B cell (primary cell): Measurements from ENCODE around the gene SLC39A2. TPM values are rescaled to one million over a fixed set of nuclear protein-coding genes. Genes with fewer than 3 reads are reported as not detected.

ENCODE experiments used
- ATAC-seq: fragments of 200-7000 bp; cut with Tn5 transposase; one replicate; pipeline ENCODE4 v1.10.0; 2021; ENCODE audit warnings: low read depth, mild to moderate bottlenecking, moderate number of reproducible peaks, moderate library complexity
- CTCF ChIA-PET: fragments of 350-600 bp; sonication (Branson Sonifier 250); formaldehyde crosslinking; loops from one replicate; lab custom pipeline; 2021; ENCODE audit warnings: antibody characterized with exemption, inconsistent platforms; lab: Charles Lee
- POLR2A ChIA-PET: fragments of 350-600 bp; sonication (Branson Sonifier 250); formaldehyde crosslinking; loops from one replicate; lab custom pipeline; 2021; ENCODE audit warnings: antibody characterized with exemption; lab: Charles Lee
- DNase-seq: peaks from one replicate; pipeline ENCODE4 v3.0.0; 2013
- H2AFZ ChIP-seq: 2 replicates; pipeline ENCODE4 v1.6.1; 2012; ENCODE audit warnings: mild to moderate bottlenecking, low read depth, low read length; ENCODE audit not compliant: insufficient read depth, poor library complexity, severe bottlenecking
- H3K27ac ChIP-seq, 2 donors: 1 replicate in 1 of 2; 2 replicates in 1 of 2; pipeline ENCODE4 v1.5.1; 2012 to 2013; ENCODE audit warnings: low read length in 2 of 2, mild to moderate bottlenecking in 2 of 2, moderate library complexity in 1 of 2
- H3K27me3 ChIP-seq, 4 experiments: fragments of 200-600 bp in 1 of 4; sonication (generic) in 1 of 4; replicated peaks in 1 of 4; 1 replicate in 2 of 4; 2 replicates in 2 of 4; pipeline versions ENCODE4 v1.6.1 to v1.7.0; 2013 to 2016; ENCODE audit warnings: low read length in 3 of 4, mild to moderate bottlenecking in 2 of 4, mixed read lengths in 1 of 4, moderate library complexity in 1 of 4; ENCODE audit not compliant: insufficient read depth in 4 of 4, control insufficient read depth in 3 of 4; ENCODE audit errors: control extremely low read depth in 1 of 4
- H3K36me3 ChIP-seq, 2 experiments: replicated peaks in 1 of 2; 1 replicate in 1 of 2; 2 replicates in 1 of 2; pipeline versions ENCODE4 v1.6.1 to v1.7.1; 2013; ENCODE audit warnings: low read length in 1 of 2; ENCODE audit not compliant: insufficient read depth in 2 of 2, control insufficient read depth in 1 of 2; ENCODE audit errors: control extremely low read depth in 1 of 2, extremely low read depth in 1 of 2
- H3K4me1 ChIP-seq, 2 donors: fragments of 200-600 bp in 1 of 2; sonication (generic) in 1 of 2; 1 replicate in 1 of 2; 2 replicates in 1 of 2; pipeline versions ENCODE4 v1.5.1 to v1.6.1; 2013 to 2017; ENCODE audit warnings: low read length in 2 of 2; ENCODE audit not compliant: control insufficient read depth in 2 of 2, insufficient read depth in 2 of 2
- H3K4me2 ChIP-seq: replicated peaks from 2 replicates; pipeline ENCODE3; 2012; ENCODE audit warnings: mild to moderate bottlenecking, low read depth, low read length; ENCODE audit not compliant: poor library complexity, severe bottlenecking
- H3K4me3 ChIP-seq, 5 experiments: fragments of 200-600 bp in 1 of 5; sonication (generic) in 1 of 5; 1 replicate in 3 of 5; 2 replicates in 2 of 5; pipeline versions ENCODE4 v1.5.1 to v1.7.0; 2011 to 2016; ENCODE audit warnings: low read length in 4 of 5, mild to moderate bottlenecking in 4 of 5, low read depth in 2 of 5, control low read depth in 1 of 5, moderate library complexity in 1 of 5; ENCODE audit not compliant: insufficient read depth in 1 of 5; ENCODE audit errors: control extremely low read depth in 1 of 5, extremely low read depth in 1 of 5
- H3K79me2 ChIP-seq: fragments of 200-600 bp; sonication (generic); one replicate; pipeline ENCODE4 v1.6.0; 2016; ENCODE audit warnings: low read length; ENCODE audit not compliant: control insufficient read depth, insufficient read depth
- H3K9ac ChIP-seq: fragments of 200-600 bp; sonication (generic); 2 replicates; pipeline ENCODE4 v1.6.1; 2017; ENCODE audit warnings: mild to moderate bottlenecking, low read length, moderate library complexity
- H3K9me3 ChIP-seq, 3 donors: one replicate each; pipeline versions ENCODE4 v1.6.1 to v1.7.1; 2013; ENCODE audit warnings: low read length in 2 of 3; ENCODE audit not compliant: control insufficient read depth in 2 of 3, insufficient read depth in 1 of 3; ENCODE audit errors: control extremely low read depth in 1 of 3
- H4K20me1 ChIP-seq: 2 replicates; pipeline ENCODE4 v1.6.0; 2012; ENCODE audit warnings: mild to moderate bottlenecking, low read length; ENCODE audit not compliant: insufficient read depth, control insufficient read depth, poor library complexity, severe bottlenecking
- H3K27ac Mint-ChIP-seq: one replicate; pipeline ENCODE4 v1.8.0; 2021; ENCODE audit warnings: mixed read lengths
- H3K27me3 Mint-ChIP-seq: one replicate; pipeline ENCODE4 v1.8.0; 2021; ENCODE audit warnings: mixed read lengths
- H3K4me1 Mint-ChIP-seq: one replicate; pipeline ENCODE4 v1.8.0; 2021; ENCODE audit warnings: mixed read lengths
- H3K4me3 Mint-ChIP-seq: one replicate; pipeline ENCODE4 v1.8.0; 2021; ENCODE audit warnings: mixed read lengths
- H3K9me3 Mint-ChIP-seq: one replicate; pipeline ENCODE4 v1.8.0; 2022; ENCODE audit warnings: mixed read lengths; ENCODE audit not compliant: insufficient read depth
- CTCF ChIP-seq: fragments of 200-600 bp; IDR thresholded peaks from one replicate; pipeline ENCODE4 v1.8.0; 2022; ENCODE audit warnings: antibody characterized with exemption, mild to moderate bottlenecking
- EZH2 ChIP-seq: IDR thresholded peaks from 2 replicates; pipeline ENCODE4 v1.6.1; 2012; ENCODE audit warnings: borderline replicate concordance, low read depth, mild to moderate bottlenecking, moderate library complexity, low read length; ENCODE audit not compliant: insufficient read depth, poor library complexity, severe bottlenecking
- WGBS: methylation state at CpG from one replicate; pipeline ENCODE4 v1.1.5; 2013; ENCODE audit warnings: missing lambda C conversion rate; ENCODE audit not compliant: insufficient coverage; 5-methylcytosine and 5-hydroxymethylcytosine counted together
- intact Hi-C: fragments of 100-400 bp; cut with micrococcal nuclease; formaldehyde crosslinking; loops from one replicate; pipeline ENCODE4 v1.10.0; 2022
- polyA plus RNA-seq: library from polyadenylated mRNA; depleted of rRNA; stranded (reverse); fragments of >200 nt; gene quantifications from 2 replicates; pipeline ENCODE4 v1.2.3, GENCODE V29; 2012
- total RNA-seq, 2 donors: library from RNA; stranded (reverse); fragments of 120-200 nt in 1 of 2; gene quantifications; 1 replicate in 1 of 2; 2 replicates in 1 of 2; pipeline versions ENCODE4 v1.2.3 to v1.2.4, GENCODE V29; 2013 to 2022

Gene SLC39A2
- total and polyA plus RNA-seq, 2 donors (not counting 1 experiment from before 2014, with no cell fraction given) = 0.07 to 0.25 TPM

GRCh38 chr14:20996521-20996920 is 2.6 kb upstream of the SLC39A2 start:
- TF ChIP-seq CTCF (no peak), EZH2 (no peak)
- Histone ChIP-seq H3K4me3 (no peak overlapping the region), H3K79me2 (no peaks in the 10 kb centered on the region), H3K9me3 (no peaks in the 10 kb centered on the region), H3K36me3 (peaks cover 16 to 63% of the 10 kb centered on the region in 2 experiments), H3K4me2 (no peak overlapping the region), H3K9ac (no peak overlapping the region), H2AFZ (no peak overlapping the region), H3K4me1 (no peaks in the 10 kb centered on the region), H3K27ac (no peak overlapping the region), H3K27me3 (no peaks in the 10 kb centered on the region), H4K20me1 (no peaks in the 10 kb centered on the region)
- CTCF ChIA-PET = interaction anchor here (0.7 to 6.5 kb wide), 2 partner anchors 19 to 38 kb away, joined by 3 to 47 read pairs; partner anchors contain the start of gene RNASE13
- DNase-seq (no peak), ATAC-seq (no peak)
- Mint-ChIP-seq H3K9me3 (no peaks in the 10 kb centered on the region), H3K4me1 (peaks cover 3% of the 10 kb centered on the region), H3K27ac (no peak overlapping the region), H3K27me3 (no peaks in the 10 kb centered on the region), H3K4me3 (no peak overlapping the region)
- WGBS = 96% methylated on average over 14 of the region's 14 CpGs
- POLR2A ChIA-PET = no interaction called here
- intact Hi-C loops = no loop called here

GRCh38 chr14:20997115-20997514 is 2.0 kb upstream of the SLC39A2 start:
- TF ChIP-seq CTCF (no peak), EZH2 (no peak)
- ATAC-seq (no peak), DNase-seq (no peak)
- H3K27me3 Mint-ChIP-seq = no peaks in the 10 kb centered on the region
- no peak overlapping the region for H3K27ac Mint-ChIP-seq
- ChIA-PET CTCF (interaction anchor here (0.7 to 6.5 kb wide), 4 partner anchors 18 to 108 kb away, joined by 3 to 47 read pairs (median 9); partner anchors contain the start of gene RNASE13), POLR2A (interaction anchor here (0.5 kb wide), 1 partner anchor 11 kb away, joined by 3 read pairs; no protein-coding TSS in a partner anchor)
- no peaks in the 10 kb centered on the region for H3K4me1 Mint-ChIP-seq
- H3K4me3 ChIP-seq = no peak overlapping the region
- H3K36me3 ChIP-seq = peaks cover 15 to 58% of the 10 kb centered on the region in 2 experiments
- H3K4me2 ChIP-seq = no peak overlapping the region
- no peaks in the 10 kb centered on the region for H3K9me3 Mint-ChIP-seq
- no peaks in the 10 kb centered on the region for H3K4me1 ChIP-seq
- H3K27me3 ChIP-seq = no peaks in the 10 kb centered on the region
- H4K20me1 ChIP-seq = no peaks in the 10 kb centered on the region
- no peak overlapping the region for H2AFZ ChIP-seq
- H3K79me2 ChIP-seq = no peaks in the 10 kb centered on the region
- no peak overlapping the region for H3K9ac ChIP-seq
- intact Hi-C loops = no loop called here
- no peak overlapping the region for H3K27ac ChIP-seq
- 100% methylated on average over 1 of the region's 4 CpGs for WGBS
- H3K9me3 ChIP-seq = no peaks in the 10 kb centered on the region
- no peak overlapping the region for H3K4me3 Mint-ChIP-seq
